Measurements from ENCODE around the gene TRPM5. TPM values are rescaled to one million over a fixed set of nuclear protein-coding genes. Genes with fewer than 3 reads are reported as not detected.

Gene TRPM5
- total and polyA plus RNA-seq, 2 of the 4 experiments (the other 2 are of a cell fraction) = not detected

- no peak for TF ChIP-seq ELK1 (IDR thresholded peaks at IDR 0.05; ENCODE audit: borderline replicate concordance, low read depth, low read length)
Observed at GRCh38 chr11:2432628-2433071, 11.7 kb downstream of the TRPM5 start (continued).

- no peak overlapping the region for H3K9ac ChIP-seq (ENCODE audit: low read depth, low read length)
- H3K9me1 ChIP-seq (ENCODE audit: insufficient read depth, low read length) = no peaks in the 10 kb centered on the region
- no peak overlapping the region for H2BK15ac ChIP-seq (ENCODE audit: low read depth, low read length)
- H3K4me2 ChIP-seq (ENCODE audit: low read depth, low read length) = no peak overlapping the region
- WGBS, 2 experiments (ENCODE audit: extremely low coverage in 2 of 2, insufficient read length in 1 of 2) = 66% methylated on average over 5 of the region's 15 CpGs; no CpG with 5 or more reads in 1 of the 2 experiments
- POLR2A ChIA-PET (ENCODE audit: unreplicated experiment) = no interaction called here
- H3K56ac ChIP-seq (ENCODE audit: extremely low read depth, insufficient read depth, low read length) = no peak overlapping the region
- ATAC-seq (ENCODE audit: low read depth) (no peak), DNase-seq (no peak)
- intact Hi-C loops (cut with micrococcal nuclease) (no loop called here), dilution Hi-C loops (cut with HindIII; ENCODE audit: low sequenced_read_pairs, unreplicated experiment) (no loop called here), in situ Hi-C loops (cut with MboI; ENCODE audit: low sequenced_read_pairs) (loop anchor here (10.0 kb wide), 1 partner anchor 83 kb away; no protein-coding TSS in a partner anchor)
- H3K4me1 ChIP-seq (ENCODE audit: control insufficient read depth, insufficient read depth, low read length) = no peaks in the 10 kb centered on the region
- H3K4me3 ChIP-seq (ENCODE audit: insufficient read depth, low read depth, low read length) = no peak overlapping the region
- H4K5ac ChIP-seq (ENCODE audit: low read depth, low read length) = no peak overlapping the region
- H3K23ac ChIP-seq (ENCODE audit: low read depth, low read length) = no peak overlapping the region
- H4K20me1 ChIP-seq (ENCODE audit: insufficient read depth, low read length) = no peaks in the 10 kb centered on the region
- H2AK5ac ChIP-seq (ENCODE audit: low read depth, low read length) = no peak overlapping the region
- H3K9me3 ChIP-seq (ENCODE audit: control insufficient read depth, insufficient read depth, low read length) = no peaks in the 10 kb centered on the region
- no peaks in the 10 kb centered on the region for H3K36me3 ChIP-seq (ENCODE audit: control insufficient read depth, insufficient read depth, low read length)
- H3K4ac ChIP-seq (ENCODE audit: low read depth, low read length) = no peak overlapping the region
- CTCF ChIA-PET = no interaction called here
- peaks cover 11% of the 10 kb centered on the region; the same call in 1 of the 2 replicates for H3K27me3 ChIP-seq (ENCODE audit: control insufficient read depth, insufficient read depth, low read length)
- no peaks in the 10 kb centered on the region for H3K79me1 ChIP-seq (ENCODE audit: low read depth in 1 of 2, low read length in 2 of 2)
- no peak overlapping the region for H4K8ac ChIP-seq (ENCODE audit: low read depth in 2 of 2, low read length in 2 of 2)
- BruUV-seq (replicated peaks) = no TSS peak
- H3K18ac ChIP-seq (ENCODE audit: low read depth, low read length) = no peak overlapping the region
- H4K91ac ChIP-seq (ENCODE audit: insufficient read depth, low read depth, low read length) = no peak overlapping the region
- no peak overlapping the region for H2BK20ac ChIP-seq (ENCODE audit: low read depth, low read length)
- no peak overlapping the region for H2AK9ac ChIP-seq (replicated peaks; ENCODE audit: low read depth, low read length, poor library complexity)
- TF ChIP-seq POLR2A (IDR thresholded peaks at IDR 0.05; ENCODE audit: low read depth, low read length) (no peak), ELK1 (IDR thresholded peaks at IDR 0.05; ENCODE audit: borderline replicate concordance, low read depth, low read length) (no peak), RFX5 (IDR thresholded peaks at IDR 0.05; ENCODE audit: low read depth, low read length) (no peak), CEBPB (IDR thresholded peaks at IDR 0.05; ENCODE audit: low read depth, low read length) (no peak), FOS (IDR thresholded peaks at IDR 0.05; ENCODE audit: low read depth, low read length) (no peak), RCOR1 (IDR thresholded peaks at IDR 0.05; ENCODE audit: insufficient replicate concordance, low read length) (no peak), USF2 (IDR thresholded peaks at IDR 0.05; ENCODE audit: low read depth, low read length) (no peak), MAZ (IDR thresholded peaks at IDR 0.05; ENCODE audit: borderline replicate concordance, low read depth, low read length) (no peak), RAD21 (IDR thresholded peaks at IDR 0.05; ENCODE audit: low read length) (no peak), SMC3 (IDR thresholded peaks at IDR 0.05; ENCODE audit: low read depth, low read length) (no peak), CHD1 (IDR thresholded peaks at IDR 0.05; ENCODE audit: low read depth, low read length) (no peak), BHLHE40 (IDR thresholded peaks at IDR 0.05; ENCODE audit: low read depth, low read length) (no peak), MAFK (IDR thresholded peaks at IDR 0.05; ENCODE audit: low read depth, low read length) (no peak), NFE2L2 (IDR thresholded peaks at IDR 0.05; ENCODE audit: low read depth, low read length) (no peak)
- H2BK5ac ChIP-seq (ENCODE audit: low read depth, low read length, poor library complexity, severe bottlenecking) = no peak overlapping the region
- H3K14ac ChIP-seq (replicated peaks; ENCODE audit: low read depth, low read length) = no peak overlapping the region
- H3K27ac ChIP-seq (ENCODE audit: insufficient read depth, low read length) = no peak overlapping the region
- H2BK120ac ChIP-seq (ENCODE audit: low read depth, low read length) = no peak overlapping the region
- no peak overlapping the region for H2AFZ ChIP-seq (replicated peaks; ENCODE audit: low read length, poor library complexity)
Observed at GRCh38 chr11:2432171-2432621, 12.1 kb downstream of the TRPM5 start.
